Fibroblast of lung (primary cell): ENCODE results near the gene PRKACB.

Experiments
- EZH2 ChIP-seq: IDR thresholded peaks from 2 replicates; pipeline ENCODE4 v1.5.1; 2012; ENCODE audit warnings: low read length, control low read depth, mild to moderate bottlenecking; ENCODE audit errors: missing control alignments
- TF ChIP-seq, protein P1 (sequence below), 2 donors: IDR thresholded peaks in 1 of 2; conservative IDR thresholded peaks in 1 of 2; 1 replicate in 1 of 2; 2 replicates in 1 of 2; pipeline ENCODE4 v1.5.1; 2011 to 2012; ENCODE audit warnings: low read length in 2 of 2, control low read depth in 1 of 2, inconsistent platforms in 1 of 2, low read depth in 1 of 2, mild to moderate bottlenecking in 1 of 2

DNA sequence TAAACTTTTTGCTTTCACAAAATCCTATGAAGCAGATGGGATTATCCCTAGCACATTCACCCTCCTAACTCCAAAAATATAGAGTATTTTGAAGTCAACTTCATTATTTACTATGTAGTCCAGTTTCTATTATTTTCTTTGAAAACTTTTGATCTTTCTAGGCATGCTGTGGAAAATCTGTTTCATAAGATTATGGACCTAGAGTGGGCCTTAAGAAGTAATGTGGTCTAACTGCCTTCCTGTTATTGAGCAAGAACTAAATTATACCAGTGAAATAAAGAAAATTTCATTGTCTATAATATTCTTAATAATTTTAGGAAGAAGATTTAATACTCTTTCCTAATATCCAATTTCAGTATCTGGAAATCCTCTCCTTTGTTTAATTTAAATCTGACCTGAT, 58.1 kb downstream of the PRKACB start:
- TF ChIP-seq, protein P1, sequence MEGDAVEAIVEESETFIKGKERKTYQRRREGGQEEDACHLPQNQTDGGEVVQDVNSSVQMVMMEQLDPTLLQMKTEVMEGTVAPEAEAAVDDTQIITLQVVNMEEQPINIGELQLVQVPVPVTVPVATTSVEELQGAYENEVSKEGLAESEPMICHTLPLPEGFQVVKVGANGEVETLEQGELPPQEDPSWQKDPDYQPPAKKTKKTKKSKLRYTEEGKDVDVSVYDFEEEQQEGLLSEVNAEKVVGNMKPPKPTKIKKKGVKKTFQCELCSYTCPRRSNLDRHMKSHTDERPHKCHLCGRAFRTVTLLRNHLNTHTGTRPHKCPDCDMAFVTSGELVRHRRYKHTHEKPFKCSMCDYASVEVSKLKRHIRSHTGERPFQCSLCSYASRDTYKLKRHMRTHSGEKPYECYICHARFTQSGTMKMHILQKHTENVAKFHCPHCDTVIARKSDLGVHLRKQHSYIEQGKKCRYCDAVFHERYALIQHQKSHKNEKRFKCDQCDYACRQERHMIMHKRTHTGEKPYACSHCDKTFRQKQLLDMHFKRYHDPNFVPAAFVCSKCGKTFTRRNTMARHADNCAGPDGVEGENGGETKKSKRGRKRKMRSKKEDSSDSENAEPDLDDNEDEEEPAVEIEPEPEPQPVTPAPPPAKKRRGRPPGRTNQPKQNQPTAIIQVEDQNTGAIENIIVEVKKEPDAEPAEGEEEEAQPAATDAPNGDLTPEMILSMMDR (conservative IDR thresholded peaks at IDR 0.05 in 1 of 2, IDR thresholded peaks at IDR 0.05 in 1 of 2; ENCODE audit: low read depth in 1 of 2, low read length in 2 of 2), result no peak
- no peak for TF ChIP-seq EZH2
